Panc1 (cell line): ENCODE measurements around the gene ELOVL1.

Experiments
- POLR2AphosphoS5 ChIP-seq: IDR thresholded peaks from 2 replicates; pipeline ENCODE4 v1.6.1; 2012; ENCODE audit warnings: mild to moderate bottlenecking, low read depth, low read length, moderate library complexity
- SIN3A ChIP-seq: IDR thresholded peaks from 2 replicates; pipeline ENCODE4 v1.6.1; 2012; ENCODE audit warnings: low read depth, mild to moderate bottlenecking, low read length, moderate library complexity, borderline replicate concordance; ENCODE audit not compliant: insufficient read depth
- TCF7L2 ChIP-seq: IDR thresholded peaks from 2 replicates; pipeline ENCODE4 v1.6.1; 2011; ENCODE audit warnings: mild to moderate bottlenecking, low read depth, low read length, inconsistent platforms
- TF ChIP-seq, protein P1 (sequence below): fragments of 450-650 bp; IDR thresholded peaks from 2 replicates; pipeline ENCODE4 v1.5.1; 2017; ENCODE audit warnings: mild to moderate bottlenecking

DNA sequence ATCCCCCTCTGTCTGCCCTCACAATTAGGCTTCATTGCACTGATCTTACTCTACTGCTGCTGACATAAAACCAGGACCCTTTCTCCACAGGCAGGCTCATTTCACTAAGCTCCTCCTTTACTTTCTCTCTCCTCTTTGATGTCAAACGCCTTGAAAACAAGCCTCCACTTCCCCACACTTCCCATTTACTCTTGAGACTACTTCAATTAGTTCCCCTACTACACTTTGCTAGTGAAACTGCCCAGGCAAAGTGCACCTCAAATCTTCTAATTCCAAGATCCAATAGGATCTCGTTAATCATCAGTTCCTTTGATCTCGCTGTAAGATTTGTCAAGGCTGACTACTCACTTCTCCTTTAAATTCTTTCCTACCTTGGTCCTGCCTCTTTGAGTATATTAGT, 14.9 kb downstream of the ELOVL1 start:
- TF ChIP-seq, protein P1, sequence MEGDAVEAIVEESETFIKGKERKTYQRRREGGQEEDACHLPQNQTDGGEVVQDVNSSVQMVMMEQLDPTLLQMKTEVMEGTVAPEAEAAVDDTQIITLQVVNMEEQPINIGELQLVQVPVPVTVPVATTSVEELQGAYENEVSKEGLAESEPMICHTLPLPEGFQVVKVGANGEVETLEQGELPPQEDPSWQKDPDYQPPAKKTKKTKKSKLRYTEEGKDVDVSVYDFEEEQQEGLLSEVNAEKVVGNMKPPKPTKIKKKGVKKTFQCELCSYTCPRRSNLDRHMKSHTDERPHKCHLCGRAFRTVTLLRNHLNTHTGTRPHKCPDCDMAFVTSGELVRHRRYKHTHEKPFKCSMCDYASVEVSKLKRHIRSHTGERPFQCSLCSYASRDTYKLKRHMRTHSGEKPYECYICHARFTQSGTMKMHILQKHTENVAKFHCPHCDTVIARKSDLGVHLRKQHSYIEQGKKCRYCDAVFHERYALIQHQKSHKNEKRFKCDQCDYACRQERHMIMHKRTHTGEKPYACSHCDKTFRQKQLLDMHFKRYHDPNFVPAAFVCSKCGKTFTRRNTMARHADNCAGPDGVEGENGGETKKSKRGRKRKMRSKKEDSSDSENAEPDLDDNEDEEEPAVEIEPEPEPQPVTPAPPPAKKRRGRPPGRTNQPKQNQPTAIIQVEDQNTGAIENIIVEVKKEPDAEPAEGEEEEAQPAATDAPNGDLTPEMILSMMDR, result no peak
- TF ChIP-seq POLR2AphosphoS5 (no peak), SIN3A (no peak), TCF7L2 (peak; percentile 47; the same call in 1 of the 2 replicates)
